Cardiac muscle cell (in vitro differentiated cells and primary cell): Measurements from ENCODE around the gene PLSCR4. TPM values are rescaled to one million over a fixed set of nuclear protein-coding genes. Genes with fewer than 3 reads are reported as not detected.
"Not testable (repeated sequence)": the region's sequence is repeated elsewhere in the genome, so short reads cannot be mapped to it uniquely, and the experiment has no call there.

Source experiments
- DNase-seq, 2 donors: peaks; one replicate each; pipeline versions ENCODE4 v3.0.0 to v3.0.0-alpha.2; 2010 to 2017; ENCODE audit warnings: low read depth in 1 of 2, low spot score in 1 of 2
- H3K27ac ChIP-seq: fragments of 200-600 bp; sonication (generic); 2 replicates; pipeline ENCODE4 v1.5.1; 2016
- H3K27me3 ChIP-seq: fragments of 200-600 bp; sonication (generic); 2 replicates; pipeline ENCODE4 v1.6.0; 2016; ENCODE audit warnings: control low read depth
- H3K36me3 ChIP-seq: fragments of 200-600 bp; sonication (generic); 2 replicates; pipeline ENCODE4 v1.5.1; 2016; ENCODE audit warnings: control low read depth
- H3K4me1 ChIP-seq: fragments of 200-600 bp; sonication (generic); 2 replicates; pipeline ENCODE4 v1.8.1; 2017; ENCODE audit warnings: low read depth, mild to moderate bottlenecking, mixed run types
- H3K4me3 ChIP-seq: fragments of 200-600 bp; sonication (generic); 2 replicates; pipeline ENCODE4 v1.5.1; 2016; ENCODE audit warnings: mild to moderate bottlenecking
- H3K9me3 ChIP-seq: fragments of 200-600 bp; sonication (generic); 2 replicates; pipeline ENCODE4 v1.5.1; 2017; ENCODE audit warnings: low read depth, mild to moderate bottlenecking, control low read depth
- polyA plus RNA-seq: library from polyadenylated mRNA; unstranded; fragments of >200 nt; fragmentation: Nextera tagmentation; extraction: Ambion mirVana; gene quantifications from 2 replicates; pipeline ENCODE4 v1.2.1, GENCODE V29; 2016
- total RNA-seq: library from RNA; depleted of rRNA; stranded (reverse); fragments of >200 nt; gene quantifications from 2 replicates; pipeline ENCODE4 v1.2.3, GENCODE V29; 2016
- TF ChIP-seq, protein P1 (sequence below): IDR thresholded peaks from 2 replicates; pipeline ENCODE4 v1.5.1; 2012; ENCODE audit warnings: low read depth, mild to moderate bottlenecking, low read length

Gene PLSCR4
- total and polyA plus RNA-seq, 2 experiments from 2014 or later: 1.2 to 1.3 TPM

DNA sequence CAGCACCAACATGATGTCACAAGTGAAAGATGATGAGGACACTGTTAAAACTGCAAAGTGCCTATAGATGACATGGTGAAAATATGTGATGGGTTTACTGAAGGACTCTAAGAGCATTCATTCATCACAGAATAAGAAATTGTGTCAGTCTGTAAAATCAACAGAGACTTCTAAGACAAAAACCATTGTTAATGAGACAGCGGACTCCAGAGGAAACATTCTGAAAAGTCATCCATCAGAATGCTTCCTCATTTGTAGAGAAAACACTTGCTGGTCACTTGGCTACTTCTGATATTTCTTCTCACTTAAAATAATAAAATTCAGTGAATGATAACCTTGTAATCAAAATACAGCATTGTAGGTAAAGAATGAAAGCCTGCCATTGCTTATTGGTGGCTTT, 7.3 kb downstream of the PLSCR4 start:
- no peaks in the 10 kb centered on the region for H3K4me1 ChIP-seq
- TF ChIP-seq, protein P1, sequence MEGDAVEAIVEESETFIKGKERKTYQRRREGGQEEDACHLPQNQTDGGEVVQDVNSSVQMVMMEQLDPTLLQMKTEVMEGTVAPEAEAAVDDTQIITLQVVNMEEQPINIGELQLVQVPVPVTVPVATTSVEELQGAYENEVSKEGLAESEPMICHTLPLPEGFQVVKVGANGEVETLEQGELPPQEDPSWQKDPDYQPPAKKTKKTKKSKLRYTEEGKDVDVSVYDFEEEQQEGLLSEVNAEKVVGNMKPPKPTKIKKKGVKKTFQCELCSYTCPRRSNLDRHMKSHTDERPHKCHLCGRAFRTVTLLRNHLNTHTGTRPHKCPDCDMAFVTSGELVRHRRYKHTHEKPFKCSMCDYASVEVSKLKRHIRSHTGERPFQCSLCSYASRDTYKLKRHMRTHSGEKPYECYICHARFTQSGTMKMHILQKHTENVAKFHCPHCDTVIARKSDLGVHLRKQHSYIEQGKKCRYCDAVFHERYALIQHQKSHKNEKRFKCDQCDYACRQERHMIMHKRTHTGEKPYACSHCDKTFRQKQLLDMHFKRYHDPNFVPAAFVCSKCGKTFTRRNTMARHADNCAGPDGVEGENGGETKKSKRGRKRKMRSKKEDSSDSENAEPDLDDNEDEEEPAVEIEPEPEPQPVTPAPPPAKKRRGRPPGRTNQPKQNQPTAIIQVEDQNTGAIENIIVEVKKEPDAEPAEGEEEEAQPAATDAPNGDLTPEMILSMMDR: no peak
- H3K27me3 ChIP-seq: no peaks in the 10 kb centered on the region

DNA sequence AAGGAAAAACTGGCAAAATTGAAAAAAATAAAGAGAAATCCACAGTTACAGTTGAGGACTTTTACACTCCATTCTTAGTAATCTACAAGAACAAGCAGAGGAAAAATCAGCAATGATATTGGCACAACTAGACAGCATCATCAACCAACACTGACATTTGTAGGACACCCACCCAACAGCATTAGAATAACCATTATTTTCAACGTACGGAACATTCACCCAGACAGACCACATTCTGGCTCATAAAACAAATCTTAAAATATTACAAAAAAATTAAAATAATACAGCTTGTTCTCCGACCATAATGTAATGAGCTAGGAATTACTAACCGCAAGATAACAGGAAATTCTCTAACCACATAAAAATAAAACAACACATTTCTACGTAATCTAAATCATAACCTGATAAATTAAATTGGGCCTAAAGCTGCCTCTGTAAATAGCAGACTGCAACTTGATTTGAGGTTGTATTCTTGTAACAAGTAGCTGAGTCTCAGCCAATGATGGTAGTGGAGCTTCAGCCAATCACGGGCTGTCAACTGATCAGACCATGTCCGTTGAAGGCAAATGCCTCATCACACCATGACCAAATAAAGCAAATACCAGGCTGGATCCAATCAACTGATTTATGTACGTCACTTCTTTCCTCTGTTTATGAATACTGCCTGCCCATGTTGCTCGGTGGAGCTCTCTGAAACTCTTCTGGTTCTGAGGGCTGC, 9.2 kb downstream of the PLSCR4 start:
- Histone ChIP-seq H3K9me3 (no peaks in the 10 kb centered on the region), H3K27me3 (no peaks in the 10 kb centered on the region), H3K4me1 (no peaks in the 10 kb centered on the region), H3K4me3 (no peak overlapping the region), H3K27ac (no peak overlapping the region), H3K36me3 (no peaks in the 10 kb centered on the region)
- peak in 1 of 2 donors; percentile 88 for DNase-seq
- TF ChIP-seq, protein P1: no peak

More for the DNA sequence above, 7.3 kb downstream of the PLSCR4 start:
- no peaks in the 10 kb centered on the region for H3K36me3 ChIP-seq
- no peak overlapping the region for H3K27ac ChIP-seq
- DNase-seq: no peak
- H3K9me3 ChIP-seq: no peaks in the 10 kb centered on the region
- no peak overlapping the region for H3K4me3 ChIP-seq

GRCh38 chr3:146233487-146233886, 17.4 kb downstream of the PLSCR4 start:
- Histone ChIP-seq H3K27ac (no peak overlapping the region), H3K36me3 (no peaks in the 10 kb centered on the region), H3K9me3 (no peaks in the 10 kb centered on the region), H3K4me1 (no peaks in the 10 kb centered on the region), H3K4me3 (no peak overlapping the region), H3K27me3 (no peaks in the 10 kb centered on the region)
- no peak for DNase-seq
- TF ChIP-seq, protein P1: no peak

- Histone ChIP-seq H3K4me3 (no peak overlapping the region), H3K27ac (peak overlapping the region; percentile 50), H3K27me3 (no peaks in the 10 kb centered on the region), H3K9me3 (no peaks in the 10 kb centered on the region), H3K4me1 (no peaks in the 10 kb centered on the region), H3K36me3 (no peaks in the 10 kb centered on the region)
- peak; percentile 25 to 26 for DNase-seq
- TF ChIP-seq, protein P1: no peak
These were observed 23.4 kb downstream of the PLSCR4 start for GRCh38 chr3:146227486-146227885.

DNA sequence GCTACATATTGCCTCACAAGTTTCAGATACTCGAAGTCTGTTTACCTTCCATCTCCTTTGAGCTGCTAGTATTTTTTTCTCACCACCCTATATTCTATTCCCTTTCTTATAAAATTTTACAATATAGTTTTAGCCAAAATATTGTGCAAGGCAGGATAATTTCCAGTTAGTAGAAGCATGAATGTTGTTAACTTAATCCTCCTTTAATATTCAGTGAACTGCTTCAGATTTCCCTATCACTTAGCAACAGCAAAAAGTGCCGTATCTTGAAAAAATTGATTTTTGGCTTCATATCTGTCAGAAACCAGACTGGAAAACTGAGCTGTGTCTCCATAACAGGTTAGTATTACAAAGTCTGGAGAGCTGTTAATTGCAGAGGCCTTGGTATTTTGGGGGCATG, 24.0 kb downstream of the PLSCR4 start:
- no peaks in the 10 kb centered on the region for H3K36me3 ChIP-seq
- peak overlapping the region; percentile 50 for H3K27ac ChIP-seq
- no peaks in the 10 kb centered on the region for H3K9me3 ChIP-seq
- H3K4me3 ChIP-seq: no peak overlapping the region
- H3K4me1 ChIP-seq: no peaks in the 10 kb centered on the region
- TF ChIP-seq, protein P1: no peak
- no peaks in the 10 kb centered on the region for H3K27me3 ChIP-seq
- DNase-seq: no peak

DNA sequence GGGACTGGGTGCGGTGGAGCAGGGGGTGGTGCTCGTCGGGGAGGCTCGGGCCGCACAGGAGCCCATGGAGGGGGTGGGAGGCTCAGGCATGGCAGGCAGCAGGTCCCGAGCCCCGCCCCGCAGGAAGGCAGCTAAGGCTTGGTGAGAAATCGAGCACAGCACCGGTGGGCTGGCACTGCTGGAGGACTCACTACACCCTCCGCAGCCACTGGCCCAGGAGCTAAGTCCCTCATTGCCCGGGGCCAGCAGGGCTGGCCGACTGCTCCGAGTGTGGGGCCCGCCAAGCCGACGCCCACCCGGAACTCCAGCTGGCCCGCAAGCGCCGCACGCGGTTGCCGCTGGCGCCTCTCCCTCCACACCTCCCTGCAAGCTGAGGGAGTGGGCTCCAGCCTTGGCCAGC, 25.4 kb downstream of the PLSCR4 start:
- DNase-seq, H3K4me3 ChIP-seq, H3K27me3 ChIP-seq, H3K4me1 ChIP-seq, H3K27ac ChIP-seq, H3K9me3 ChIP-seq, H3K36me3 ChIP-seq: not testable (repeated sequence)
